ENCODE results near the gene PCNP.
"Not testable (repeated sequence)": the region's sequence is repeated elsewhere in the genome, so short reads cannot be mapped to it uniquely, and the experiment has no call there.

The PCNP gene

GRCh38 chr3:101542957-101543356, 31.0 kb upstream of the PCNP start:
- H3K4me3 ChIP-seq (replicated peaks; ENCODE audit: low read depth, low read length) = no peak overlapping the region

GRCh38 chr3:101544161-101544850, 29.7 kb upstream of the PCNP start:
- TF ChIP-seq, protein P1, sequence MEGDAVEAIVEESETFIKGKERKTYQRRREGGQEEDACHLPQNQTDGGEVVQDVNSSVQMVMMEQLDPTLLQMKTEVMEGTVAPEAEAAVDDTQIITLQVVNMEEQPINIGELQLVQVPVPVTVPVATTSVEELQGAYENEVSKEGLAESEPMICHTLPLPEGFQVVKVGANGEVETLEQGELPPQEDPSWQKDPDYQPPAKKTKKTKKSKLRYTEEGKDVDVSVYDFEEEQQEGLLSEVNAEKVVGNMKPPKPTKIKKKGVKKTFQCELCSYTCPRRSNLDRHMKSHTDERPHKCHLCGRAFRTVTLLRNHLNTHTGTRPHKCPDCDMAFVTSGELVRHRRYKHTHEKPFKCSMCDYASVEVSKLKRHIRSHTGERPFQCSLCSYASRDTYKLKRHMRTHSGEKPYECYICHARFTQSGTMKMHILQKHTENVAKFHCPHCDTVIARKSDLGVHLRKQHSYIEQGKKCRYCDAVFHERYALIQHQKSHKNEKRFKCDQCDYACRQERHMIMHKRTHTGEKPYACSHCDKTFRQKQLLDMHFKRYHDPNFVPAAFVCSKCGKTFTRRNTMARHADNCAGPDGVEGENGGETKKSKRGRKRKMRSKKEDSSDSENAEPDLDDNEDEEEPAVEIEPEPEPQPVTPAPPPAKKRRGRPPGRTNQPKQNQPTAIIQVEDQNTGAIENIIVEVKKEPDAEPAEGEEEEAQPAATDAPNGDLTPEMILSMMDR (IDR thresholded peaks at IDR 0.05; ENCODE audit: insufficient read depth, low read length, poor library complexity, severe bottlenecking) = no peak
- DNase-seq (ENCODE audit: extremely low read depth, insufficient read length) = no peak
- no peak overlapping the region for H3K4me3 ChIP-seq (replicated peaks; ENCODE audit: low read depth, low read length)
- no peaks in the 10 kb centered on the region for H3K36me3 ChIP-seq (ENCODE audit: control insufficient read depth, insufficient read depth, low read length)
- H3K27me3 ChIP-seq (replicated peaks; ENCODE audit: control insufficient read depth, insufficient read depth, low read length) = no peaks in the 10 kb centered on the region

More at GRCh38 chr3:101542957-101543356, 31.0 kb upstream of the PCNP start:
- TF ChIP-seq, protein P1 (IDR thresholded peaks at IDR 0.05; ENCODE audit: insufficient read depth, low read length, poor library complexity, severe bottlenecking) = no peak
- Histone ChIP-seq H3K36me3 (ENCODE audit: control insufficient read depth, insufficient read depth, low read length) (no peaks in the 10 kb centered on the region), H3K27me3 (replicated peaks; ENCODE audit: control insufficient read depth, insufficient read depth, low read length) (no peaks in the 10 kb centered on the region)
- DNase-seq (ENCODE audit: extremely low read depth, insufficient read length) = no peak

DNA sequence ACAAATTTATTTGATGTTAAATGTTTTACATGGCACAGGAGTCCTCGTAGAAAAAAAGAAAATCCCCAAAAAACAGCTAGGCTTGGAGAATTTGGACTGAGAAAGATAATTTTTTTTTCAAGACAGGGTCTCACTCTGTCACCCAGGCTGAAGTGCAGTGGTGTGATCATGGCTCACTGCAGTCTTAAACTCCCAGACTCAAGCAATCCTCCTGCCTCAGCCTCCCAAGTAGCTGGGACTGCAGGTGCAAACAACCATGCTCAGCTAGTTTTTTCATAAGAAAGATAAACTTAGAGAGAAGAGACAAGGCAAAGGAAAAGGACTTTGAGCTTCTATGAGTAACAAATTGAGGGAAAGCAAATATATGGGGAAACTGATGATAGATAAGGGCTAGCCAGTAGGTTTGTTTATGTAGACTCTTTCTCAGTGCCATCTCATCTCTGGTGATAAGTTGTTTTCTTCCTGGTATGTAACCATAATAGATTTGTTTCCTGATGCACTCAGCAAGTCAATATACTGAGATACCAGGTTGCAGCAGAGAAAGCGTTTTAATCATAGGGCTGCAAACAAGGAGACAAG, 25.4 kb upstream of the PCNP start:
- Histone ChIP-seq H3K4me3 (replicated peaks; ENCODE audit: low read depth, low read length) (no peak overlapping the region), H3K27me3 (replicated peaks; ENCODE audit: control insufficient read depth, insufficient read depth, low read length) (no peaks in the 10 kb centered on the region), H3K36me3 (ENCODE audit: control insufficient read depth, insufficient read depth, low read length) (no peaks in the 10 kb centered on the region)
- DNase-seq (ENCODE audit: extremely low read depth, insufficient read length) = no peak
- TF ChIP-seq, protein P1 (IDR thresholded peaks at IDR 0.05; ENCODE audit: insufficient read depth, low read length, poor library complexity, severe bottlenecking) = no peak

GRCh38 chr3:101549473-101549872, 24.5 kb upstream of the PCNP start:
- H3K4me3 ChIP-seq (replicated peaks; ENCODE audit: low read depth, low read length) = no peak overlapping the region
- no peaks in the 10 kb centered on the region for H3K36me3 ChIP-seq (ENCODE audit: control insufficient read depth, insufficient read depth, low read length)
- no peaks in the 10 kb centered on the region for H3K27me3 ChIP-seq (replicated peaks; ENCODE audit: control insufficient read depth, insufficient read depth, low read length)
- TF ChIP-seq, protein P1 (IDR thresholded peaks at IDR 0.05; ENCODE audit: insufficient read depth, low read length, poor library complexity, severe bottlenecking) = no peak
- no peak for DNase-seq (ENCODE audit: extremely low read depth, insufficient read length)

DNA sequence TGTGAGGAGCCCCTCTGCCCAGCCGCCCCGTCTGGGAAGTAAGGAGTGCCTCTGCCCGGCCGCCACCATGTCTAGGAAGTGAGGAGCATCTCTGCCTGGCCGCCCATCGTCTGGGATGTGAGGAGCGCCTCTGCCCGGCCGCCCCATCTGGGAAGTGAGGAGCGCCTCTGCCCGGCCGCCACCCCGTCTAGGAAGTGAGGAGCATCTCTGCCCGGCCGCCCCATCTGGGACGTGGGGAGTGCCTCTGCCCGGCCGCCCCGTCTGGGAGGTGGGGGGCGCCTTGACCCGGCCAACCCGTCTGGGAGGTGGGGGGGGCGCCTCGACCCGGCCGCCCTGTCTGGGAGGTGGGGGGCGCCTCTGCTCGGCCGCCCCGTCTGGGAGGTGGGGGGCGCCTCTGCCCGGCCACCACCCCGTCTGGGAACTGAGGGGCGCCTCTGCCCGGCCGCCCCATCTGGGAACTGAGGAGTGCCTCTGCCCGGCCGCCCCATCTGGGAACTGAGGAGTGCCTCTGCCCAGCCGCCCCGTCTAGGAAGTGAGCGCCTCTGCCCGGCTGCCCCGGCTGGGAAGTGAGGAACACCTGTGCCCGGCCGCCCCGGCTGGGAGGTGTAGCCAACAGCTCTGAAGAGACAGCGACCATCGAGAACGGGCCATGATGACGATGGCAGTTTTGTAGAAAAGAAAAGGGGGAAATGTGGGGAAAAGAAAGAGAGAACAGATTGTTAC, 22.5 kb upstream of the PCNP start:
- not testable (repeated sequence) for DNase-seq (ENCODE audit: extremely low read depth, insufficient read length); H3K27me3 ChIP-seq (replicated peaks; ENCODE audit: control insufficient read depth, insufficient read depth, low read length)

GRCh38 chr3:101553381-101553780, 20.6 kb upstream of the PCNP start:
- H3K36me3 ChIP-seq (ENCODE audit: control insufficient read depth, insufficient read depth, low read length); DNase-seq (ENCODE audit: extremely low read depth, insufficient read length); H3K4me3 ChIP-seq (replicated peaks; ENCODE audit: low read depth, low read length); H3K27me3 ChIP-seq (replicated peaks; ENCODE audit: control insufficient read depth, insufficient read depth, low read length): not testable (repeated sequence)

More for the DNA sequence above, 22.5 kb upstream of the PCNP start:
- not testable (repeated sequence) for H3K36me3 ChIP-seq (ENCODE audit: control insufficient read depth, insufficient read depth, low read length); H3K4me3 ChIP-seq (replicated peaks; ENCODE audit: low read depth, low read length)
